Large intestine (tissue), 3 donors: ENCODE results near the gene AFDN. TPM values are rescaled to one million over a fixed set of nuclear protein-coding genes. Genes with fewer than 3 reads are reported as not detected.

Experiments used
- DNase-seq, 2 donors: peaks; one replicate each; pipeline versions ENCODE4 v3.0.0 to v3.0.0-alpha.2; 2013
- H3K27ac ChIP-seq: one replicate; pipeline ENCODE4 v1.5.1; 2013; ENCODE audit warnings: low read length
- H3K27me3 ChIP-seq: 2 replicates; pipeline ENCODE4 v1.6.1; 2013; ENCODE audit warnings: low read length; ENCODE audit not compliant: control insufficient read depth, insufficient read depth
- H3K36me3 ChIP-seq: 2 replicates; pipeline ENCODE4 v1.6.1; 2013; ENCODE audit warnings: low read length; ENCODE audit not compliant: control insufficient read depth, insufficient read depth
- H3K4me1 ChIP-seq: one replicate; pipeline ENCODE4 v1.6.1; 2013; ENCODE audit warnings: low read length; ENCODE audit not compliant: control insufficient read depth, insufficient read depth
- H3K4me3 ChIP-seq: one replicate; pipeline ENCODE4 v1.5.1; 2013; ENCODE audit warnings: low read length
- H3K9me3 ChIP-seq: one replicate; pipeline ENCODE4 v1.6.1; 2013; ENCODE audit warnings: mild to moderate bottlenecking, low read depth, low read length, moderate library complexity; ENCODE audit not compliant: control insufficient read depth
- WGBS: methylation state at CpG from one replicate; pipeline ENCODE4 v1.1.5; 2013; ENCODE audit warnings: low lambda C conversion rate; ENCODE audit not compliant: insufficient coverage; 5-methylcytosine and 5-hydroxymethylcytosine counted together
- polyA plus RNA-seq: library from polyadenylated mRNA; unstranded; fragments of 120-200 nt; gene quantifications from one replicate; pipeline ENCODE4 v1.2.1, GENCODE V29; 2013

The AFDN gene
- polyA plus RNA-seq, 1 donor, result 194 TPM

- no peak for DNase-seq
- no peak overlapping the region for H3K4me3 ChIP-seq
- H3K27me3 ChIP-seq, result no peaks in the 10 kb centered on the region
- H3K27ac ChIP-seq, result no peak overlapping the region
- H3K4me1 ChIP-seq, result no peaks in the 10 kb centered on the region
- no peaks in the 10 kb centered on the region for H3K36me3 ChIP-seq
- no CpG with 5 or more reads among the region's 13 CpGs for WGBS
- H3K9me3 ChIP-seq, result peaks cover 34% of the 10 kb centered on the region
Observed at GRCh38 chr6:168012431-168013249, 185.9 kb downstream of the AFDN start.

GRCh38 chr6:168013250-168013915 is 186.7 kb downstream of the AFDN start:
- Histone ChIP-seq H3K4me1 (no peaks in the 10 kb centered on the region), H3K27ac (no peak overlapping the region), H3K36me3 (no peaks in the 10 kb centered on the region), H3K4me3 (no peak overlapping the region), H3K9me3 (peaks cover 34% of the 10 kb centered on the region), H3K27me3 (no peaks in the 10 kb centered on the region)
- no peak for DNase-seq
- no CpG with 5 or more reads among the region's 7 CpGs for WGBS

GRCh38 chr6:168014428-168014827 is 187.7 kb downstream of the AFDN start:
- Histone ChIP-seq H3K27ac (no peak overlapping the region), H3K9me3 (peaks cover 35% of the 10 kb centered on the region), H3K4me1 (no peaks in the 10 kb centered on the region), H3K27me3 (no peaks in the 10 kb centered on the region), H3K4me3 (no peak overlapping the region), H3K36me3 (no peaks in the 10 kb centered on the region)
- WGBS, result 93% methylated on average over 2 of the region's 6 CpGs
- DNase-seq, result no peak

- no peak for DNase-seq
- no peak overlapping the region for H3K4me3 ChIP-seq
Observed at GRCh38 chr6:168015009-168015408, 188.3 kb downstream of the AFDN start.

GRCh38 chr6:168015482-168016175 is 188.9 kb downstream of the AFDN start:
- Histone ChIP-seq H3K9me3 (peaks cover 30% of the 10 kb centered on the region), H3K4me1 (no peaks in the 10 kb centered on the region), H3K27me3 (no peaks in the 10 kb centered on the region), H3K27ac (no peak overlapping the region), H3K36me3 (no peaks in the 10 kb centered on the region), H3K4me3 (no peak overlapping the region)
- WGBS, result 80% methylated on average over 1 of the region's 14 CpGs
- no peak for DNase-seq

More at GRCh38 chr6:168015009-168015408, 188.3 kb downstream of the AFDN start:
- Histone ChIP-seq H3K27ac (no peak overlapping the region), H3K36me3 (no peaks in the 10 kb centered on the region), H3K4me1 (no peaks in the 10 kb centered on the region), H3K9me3 (peaks cover 33% of the 10 kb centered on the region), H3K27me3 (no peaks in the 10 kb centered on the region)
- no CpG with 5 or more reads among the region's 4 CpGs for WGBS

- H3K27me3 ChIP-seq, result no peaks in the 10 kb centered on the region
Observed at GRCh38 chr6:168016176-168016620, 189.5 kb downstream of the AFDN start.

GRCh38 chr6:168016721-168017525 is 190.2 kb downstream of the AFDN start:
- Histone ChIP-seq H3K27ac (no peak overlapping the region), H3K27me3 (no peaks in the 10 kb centered on the region), H3K4me1 (no peaks in the 10 kb centered on the region), H3K36me3 (no peaks in the 10 kb centered on the region), H3K4me3 (no peak overlapping the region), H3K9me3 (peaks cover 21% of the 10 kb centered on the region)
- DNase-seq, result no peak
- 71% methylated on average over 1 of the region's 18 CpGs for WGBS

More at GRCh38 chr6:168016176-168016620, 189.5 kb downstream of the AFDN start:
- Histone ChIP-seq H3K4me3 (no peak overlapping the region), H3K4me1 (no peaks in the 10 kb centered on the region), H3K36me3 (no peaks in the 10 kb centered on the region), H3K9me3 (peaks cover 24% of the 10 kb centered on the region), H3K27ac (no peak overlapping the region)
- no CpG with 5 or more reads among the region's 18 CpGs for WGBS
- DNase-seq, result no peak

- 63% methylated on average over 5 of the region's 11 CpGs for WGBS
Observed at GRCh38 chr6:168017629-168018028, 190.9 kb downstream of the AFDN start.

GRCh38 chr6:168018664-168019063 is 192.0 kb downstream of the AFDN start:
- H3K9me3 ChIP-seq, result peaks cover 11% of the 10 kb centered on the region

More at GRCh38 chr6:168017629-168018028, 190.9 kb downstream of the AFDN start:
- Histone ChIP-seq H3K27ac (no peak overlapping the region), H3K4me3 (no peak overlapping the region), H3K4me1 (no peaks in the 10 kb centered on the region), H3K36me3 (no peaks in the 10 kb centered on the region), H3K27me3 (no peaks in the 10 kb centered on the region), H3K9me3 (peaks cover 14% of the 10 kb centered on the region)
- peak in 1 of 2 donors; percentile 13 for DNase-seq

More at GRCh38 chr6:168018664-168019063, 192.0 kb downstream of the AFDN start:
- Histone ChIP-seq H3K4me3 (no peak overlapping the region), H3K4me1 (no peaks in the 10 kb centered on the region), H3K27me3 (no peaks in the 10 kb centered on the region), H3K36me3 (no peaks in the 10 kb centered on the region), H3K27ac (no peak overlapping the region)
- 100% methylated on average over 1 of the region's 15 CpGs for WGBS
- DNase-seq, result no peak
